HG02798 (cell line): Measurements from ENCODE around the gene MAN1A2.

Experiments used
- ATAC-seq: cut with Tn5 transposase; IDR thresholded peaks from one replicate; pipeline ENCODE4 v1.9.1; 2021; ENCODE audit warnings: mild to moderate bottlenecking; ENCODE audit not compliant: unreplicated experiment, poor library complexity

MAN1A2 gene

DNA sequence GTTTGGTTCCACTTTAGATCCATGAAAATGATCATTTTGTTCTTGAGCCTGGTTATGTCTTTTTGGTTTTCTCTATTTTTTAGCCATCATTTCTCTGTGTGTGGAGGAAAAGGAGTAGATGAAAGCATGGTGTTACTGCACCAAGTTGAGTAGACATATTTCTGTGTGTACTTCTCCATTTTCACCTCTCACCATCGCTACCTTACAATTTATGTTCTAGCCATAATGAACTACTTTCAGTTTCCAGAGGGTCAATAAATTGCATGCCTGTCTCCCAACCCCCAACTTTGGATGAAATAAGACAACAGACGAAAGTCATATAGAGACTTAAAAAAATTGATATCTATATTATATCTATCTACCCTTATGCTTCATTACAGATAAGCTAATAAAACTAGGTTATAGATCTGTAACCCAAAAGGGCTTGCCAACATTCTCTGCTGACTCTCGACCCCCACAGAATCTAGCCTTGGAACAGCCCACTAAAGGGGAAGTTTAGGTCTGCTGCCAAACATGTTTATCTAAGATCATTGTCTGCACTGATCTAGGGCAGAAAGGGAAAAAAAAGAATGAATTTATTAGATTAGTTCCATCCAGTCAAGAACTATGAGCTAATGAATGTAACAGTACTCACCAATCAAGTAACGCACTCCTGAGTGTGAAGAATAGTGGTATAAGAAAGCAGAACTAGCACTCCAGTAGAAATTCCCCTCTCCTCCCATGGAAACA lies 7.5 kb upstream of the MAN1A2 start:
- no peak for ATAC-seq

DNA sequence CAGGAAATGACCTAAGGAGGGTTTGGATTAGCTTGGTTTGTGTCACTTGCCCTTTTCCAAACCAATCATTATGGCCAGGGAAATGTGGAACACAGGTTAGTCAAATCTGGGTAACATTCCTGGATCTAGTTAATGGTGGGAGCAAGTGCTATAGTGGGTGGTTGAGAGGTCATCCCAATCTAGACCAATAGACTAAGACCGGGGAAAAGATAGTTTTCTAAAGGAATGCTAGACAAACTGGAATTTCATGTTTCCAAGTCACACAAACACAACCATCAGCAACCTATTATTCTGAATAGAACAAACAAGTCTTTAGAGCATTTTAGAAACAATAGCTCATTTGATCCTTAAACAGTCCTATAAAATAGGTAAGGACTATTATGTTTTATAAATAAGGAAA lies 4.3 kb upstream of the MAN1A2 start:
- ATAC-seq: no peak

DNA sequence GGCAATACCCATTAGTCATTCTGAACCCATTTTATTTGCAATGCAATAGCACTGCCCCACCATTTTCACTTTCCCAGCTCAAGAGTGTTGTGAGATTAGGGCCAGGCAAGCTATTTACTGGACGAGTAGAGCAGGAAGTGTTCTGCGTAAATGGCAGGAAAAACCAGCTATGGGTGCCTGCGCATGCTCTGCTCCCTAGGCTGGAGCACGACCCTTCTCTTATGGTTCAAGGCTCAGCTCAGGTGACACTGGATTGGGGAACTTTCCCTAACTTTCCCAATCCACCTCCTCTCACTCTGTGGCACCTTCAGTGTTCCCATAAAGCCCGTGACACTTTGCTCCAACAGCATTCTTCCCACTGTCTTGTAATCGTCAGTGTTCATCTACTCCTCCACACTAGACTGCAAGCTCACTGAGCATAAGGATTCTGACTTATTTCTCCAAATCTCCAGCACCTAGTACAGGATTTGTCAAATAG lies 3.6 kb upstream of the MAN1A2 start:
- no peak for ATAC-seq

DNA sequence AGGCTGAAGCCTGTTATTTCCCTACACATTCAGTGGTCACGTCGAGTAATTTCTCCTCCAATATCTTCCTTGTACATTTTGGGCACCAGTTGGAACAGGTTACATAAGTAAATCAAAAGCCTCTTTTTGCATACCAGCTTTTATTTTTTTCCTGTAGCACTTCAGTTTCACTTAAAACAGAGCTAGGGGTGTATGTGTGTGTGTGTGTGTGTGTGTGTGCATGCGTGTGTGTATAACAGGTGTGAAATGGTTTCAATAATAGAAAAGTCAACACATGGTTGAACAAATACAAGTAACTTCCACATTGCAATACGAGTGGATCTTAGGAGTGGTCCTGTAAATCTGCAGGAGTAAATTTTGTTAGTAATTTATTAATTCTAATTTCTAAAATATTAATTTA lies 3.0 kb upstream of the MAN1A2 start:
- no peak for ATAC-seq

DNA sequence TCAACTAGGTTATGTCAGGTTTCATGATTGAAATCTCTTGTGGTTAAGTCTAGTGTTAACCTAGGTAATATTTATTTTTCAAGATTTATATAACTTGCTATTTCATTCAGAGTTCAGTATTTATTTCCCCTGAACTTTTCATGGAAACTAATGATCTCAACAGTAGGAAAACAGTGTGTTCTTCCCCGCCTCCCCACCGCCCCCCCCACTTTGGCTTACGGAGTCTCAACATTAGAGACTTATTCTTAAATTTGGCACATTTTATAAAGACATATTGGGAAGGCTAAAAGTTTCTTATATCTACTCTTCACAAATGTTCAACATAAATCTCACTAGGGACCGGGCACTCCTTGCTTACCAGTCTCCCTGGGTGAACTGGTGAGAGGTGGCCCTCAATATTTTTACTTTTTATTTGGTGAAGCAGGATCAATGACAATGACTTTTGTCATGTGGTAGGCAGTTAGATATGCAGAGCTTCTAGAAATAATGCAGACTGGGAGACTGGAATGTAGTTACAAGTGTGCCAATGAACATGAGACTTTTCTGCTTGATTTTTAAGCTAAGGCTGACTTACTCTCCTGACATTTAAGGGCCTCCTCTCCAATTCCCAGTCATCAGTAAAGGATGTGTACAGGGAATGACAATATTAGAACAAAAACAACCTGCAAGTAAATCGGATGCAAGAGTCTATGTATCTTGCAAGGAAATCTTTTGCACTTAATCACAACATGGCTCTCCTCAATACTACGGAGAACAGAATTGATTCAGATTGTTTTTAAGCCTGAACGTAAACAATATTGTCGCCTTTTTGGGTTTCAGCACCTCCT lies 1.7 kb upstream of the MAN1A2 start:
- ATAC-seq: no peak

DNA sequence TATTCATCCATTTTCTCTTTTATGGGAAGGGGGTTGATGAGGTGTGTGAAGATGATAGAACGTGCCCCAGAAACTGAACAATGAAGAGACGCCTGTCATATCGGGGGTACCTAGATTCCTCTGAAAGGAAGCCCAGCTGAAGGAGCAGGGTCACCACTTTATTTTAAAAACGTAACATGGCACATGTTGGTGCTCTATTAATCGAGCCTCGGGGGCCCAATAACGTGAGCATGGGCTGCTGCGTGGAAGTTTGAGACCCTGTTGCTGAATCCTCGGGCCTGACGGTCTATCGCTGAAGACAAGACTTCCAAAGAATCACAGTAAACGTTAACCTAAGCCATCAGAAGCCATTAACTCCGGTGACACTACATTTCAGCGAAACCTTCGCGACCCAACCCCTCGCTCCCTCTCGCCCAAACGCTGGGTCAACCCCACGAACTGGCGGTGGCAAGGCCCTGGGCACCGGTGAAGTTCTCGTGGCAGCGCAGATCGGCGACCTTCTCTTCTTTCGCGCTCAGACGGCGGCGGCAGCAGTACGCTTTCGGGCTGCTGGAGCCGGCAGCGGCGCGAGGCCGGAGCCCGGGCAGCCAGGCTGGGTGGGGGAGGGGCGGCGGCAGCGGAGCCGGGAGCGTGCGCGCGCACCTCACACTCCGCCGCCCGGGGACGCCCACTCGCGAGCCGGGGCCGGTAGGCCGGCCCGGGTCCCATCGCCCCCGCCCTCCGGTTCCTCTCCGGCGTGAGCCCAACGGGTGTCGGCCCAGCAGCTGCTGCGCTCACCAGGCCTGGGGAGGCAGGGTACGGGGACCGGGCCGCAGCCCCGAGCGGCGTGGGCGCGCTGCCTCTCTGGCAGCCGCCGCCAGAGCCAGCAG lies 838 bp upstream of the MAN1A2 start:
- ATAC-seq: peak; percentile 66

DNA sequence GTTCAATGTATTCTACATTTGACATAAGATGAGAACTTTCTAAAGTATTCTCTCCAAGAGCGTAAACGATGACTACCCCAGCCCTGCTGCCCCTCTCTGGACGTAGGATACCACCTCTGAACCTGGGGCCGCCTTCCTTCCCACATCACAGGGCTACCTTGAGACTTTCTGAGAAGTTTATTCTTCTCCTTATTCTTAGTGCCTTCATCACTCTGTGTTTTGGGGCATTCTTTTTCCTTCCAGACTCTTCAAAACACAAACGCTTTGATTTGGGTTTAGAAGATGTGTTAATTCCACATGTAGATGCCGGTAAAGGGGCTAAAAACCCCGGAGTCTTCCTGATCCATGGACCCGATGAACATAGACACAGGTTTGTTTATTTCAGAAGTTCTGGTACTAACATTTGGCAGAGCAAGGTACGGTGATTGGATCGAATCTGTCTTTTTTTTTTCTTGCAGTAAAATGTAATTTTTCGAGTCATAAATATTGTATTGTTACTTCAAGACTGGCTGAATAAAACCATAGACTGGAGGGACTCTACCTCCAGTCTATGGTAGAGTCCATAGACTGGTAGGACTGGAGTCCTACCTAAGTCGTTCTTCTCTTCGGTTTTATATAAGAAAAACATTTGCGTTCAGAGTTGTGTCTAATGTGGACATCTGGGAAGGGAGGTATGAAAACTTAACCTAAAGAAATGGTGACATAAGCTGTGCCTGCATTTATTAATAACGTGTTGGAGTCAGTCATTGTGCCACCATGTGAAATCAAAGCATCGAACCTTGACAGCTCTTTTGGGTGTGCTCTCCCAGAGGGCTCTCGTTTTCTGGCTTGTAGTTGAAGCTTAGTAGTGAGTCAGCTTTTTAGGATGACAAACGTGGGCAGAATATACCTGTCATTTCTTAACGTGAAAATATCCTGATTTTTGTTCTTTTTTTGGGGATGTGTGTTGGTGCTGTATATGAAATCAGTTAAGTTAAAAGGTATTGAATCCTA lies 1.2 kb downstream of the MAN1A2 start:
- ATAC-seq: no peak

DNA sequence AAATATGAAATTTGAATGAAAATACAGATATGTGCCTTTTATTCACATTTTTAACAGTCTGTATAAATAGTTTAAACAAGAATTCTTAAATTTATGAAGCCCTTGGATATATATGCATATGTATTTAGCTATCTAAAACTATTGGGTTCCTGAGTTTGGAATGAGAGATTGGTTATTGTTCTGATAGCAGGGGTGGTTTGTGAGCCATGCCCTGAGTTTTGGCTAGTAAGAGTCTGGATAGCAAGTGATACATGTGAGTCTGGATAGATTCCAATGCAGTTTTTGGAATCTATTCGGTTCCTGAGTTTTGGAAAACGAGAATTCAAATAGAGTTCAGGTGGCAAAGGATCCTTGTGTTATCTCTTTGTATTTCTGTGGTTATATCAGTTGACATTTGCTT lies 2.8 kb downstream of the MAN1A2 start:
- no peak for ATAC-seq

DNA sequence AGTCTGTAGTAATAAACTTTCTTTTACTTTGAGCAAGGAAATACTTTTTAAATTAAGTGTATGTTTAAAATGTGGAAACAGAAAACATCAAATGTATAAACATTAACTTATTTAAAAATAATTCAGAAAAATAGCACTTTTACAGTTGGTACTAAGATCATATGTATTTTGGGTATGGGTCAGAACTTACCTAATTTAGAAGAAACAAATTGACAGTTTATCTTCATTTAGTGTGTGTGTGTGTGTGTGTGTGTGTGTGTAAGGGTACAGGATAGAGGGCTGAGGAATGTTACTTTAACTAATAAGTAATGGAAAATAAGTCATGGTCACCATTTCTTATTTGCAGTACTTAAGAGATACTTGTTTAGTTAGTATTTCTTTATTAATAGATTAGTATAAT lies 3.3 kb downstream of the MAN1A2 start:
- ATAC-seq: no peak

DNA sequence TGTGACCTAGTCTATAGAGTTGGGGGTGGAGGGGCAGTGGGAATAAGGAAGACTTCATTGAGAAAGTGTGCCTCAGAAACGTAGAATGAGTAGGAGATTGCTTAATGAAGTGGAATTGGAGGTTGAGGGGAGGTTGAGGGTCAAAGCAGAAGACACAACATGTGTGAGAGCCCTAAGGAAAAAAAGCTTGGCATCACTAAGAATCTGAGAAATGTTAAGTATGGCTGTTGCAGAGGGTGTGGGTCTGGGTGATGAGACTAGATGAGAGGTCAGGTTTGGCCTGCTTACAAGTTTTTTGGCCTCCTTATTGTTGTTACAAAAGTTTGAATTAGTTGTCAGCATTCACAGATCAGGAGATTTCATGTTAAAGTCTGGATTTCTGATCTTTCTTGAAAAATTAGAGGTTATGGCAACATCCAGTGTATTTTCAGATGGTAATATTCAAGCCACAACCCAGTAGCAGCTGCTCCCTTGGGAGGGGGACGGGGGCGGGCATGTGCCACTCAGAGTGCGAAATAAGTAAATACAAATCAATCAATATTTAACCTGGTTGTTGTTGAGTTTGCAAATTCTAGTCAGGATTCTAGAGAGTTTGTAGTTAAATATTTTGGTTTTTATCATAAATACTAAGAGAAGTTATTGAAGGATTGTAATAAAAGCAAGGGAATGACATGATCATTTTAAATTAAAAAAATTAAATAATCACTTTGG lies 4.3 kb downstream of the MAN1A2 start:
- ATAC-seq: no peak

DNA sequence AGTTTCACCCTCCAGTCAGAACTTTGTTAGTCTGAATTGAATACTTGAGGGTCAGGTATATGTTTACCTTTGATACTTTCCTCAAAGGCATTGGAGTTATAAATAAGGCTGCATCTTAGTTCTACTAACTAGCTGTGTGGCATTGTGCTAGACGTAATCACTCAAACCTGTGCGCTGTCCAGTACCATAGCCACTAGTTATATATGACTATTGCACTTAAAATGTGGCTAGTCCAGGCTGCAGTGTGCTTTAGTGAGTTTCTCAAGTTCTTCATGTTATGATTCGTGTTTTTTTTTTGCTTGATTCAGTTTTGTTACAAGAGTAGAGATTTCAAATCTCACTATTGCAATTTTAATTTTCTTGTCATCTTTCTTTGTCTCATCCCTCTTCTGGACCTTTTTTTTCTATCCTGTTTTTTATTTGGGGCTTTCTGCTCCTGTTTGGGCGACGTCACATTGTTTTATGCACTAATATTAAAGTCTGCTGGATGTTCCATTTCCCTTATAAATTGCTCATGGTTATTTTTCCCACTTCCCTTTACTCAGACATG lies 5.7 kb downstream of the MAN1A2 start:
- no peak for ATAC-seq

DNA sequence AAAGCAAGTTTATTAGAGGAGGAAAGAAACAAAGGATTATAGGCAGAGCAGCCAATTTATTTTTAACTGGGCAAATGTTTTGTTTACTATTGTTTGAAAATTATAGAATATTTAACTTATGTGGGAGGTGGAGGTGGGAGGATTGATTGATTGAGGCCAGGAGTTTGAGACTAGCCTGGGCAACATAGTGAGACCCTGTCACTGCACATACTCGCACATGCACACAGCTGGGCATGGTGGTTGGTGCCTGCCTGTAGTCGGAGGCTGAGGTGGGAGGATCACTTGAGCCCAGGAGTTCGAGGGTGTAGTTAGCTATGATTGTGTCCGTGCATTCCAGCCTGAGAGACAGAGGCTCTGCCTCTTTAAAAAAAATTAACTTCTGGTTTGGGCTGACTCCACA lies 6.7 kb downstream of the MAN1A2 start:
- no peak for ATAC-seq

DNA sequence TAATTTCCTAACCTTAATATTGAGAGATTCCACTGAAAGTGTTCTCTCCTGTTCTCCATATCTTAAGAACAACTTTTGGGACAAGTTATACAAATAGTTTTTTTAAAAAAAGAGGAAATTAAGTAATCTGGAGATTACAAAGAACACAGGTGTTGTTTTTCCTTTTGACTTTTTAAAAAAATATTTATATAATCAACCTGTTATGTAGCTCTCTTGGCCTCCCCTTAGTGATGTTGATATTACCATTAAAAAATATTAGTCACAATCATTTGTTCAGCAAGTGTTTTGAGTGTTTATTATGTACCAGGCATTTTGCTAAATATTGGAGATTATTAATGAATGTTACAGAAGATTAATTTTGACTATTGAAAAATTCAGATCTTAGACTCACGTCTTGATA lies 8.1 kb downstream of the MAN1A2 start:
- ATAC-seq: no peak

DNA sequence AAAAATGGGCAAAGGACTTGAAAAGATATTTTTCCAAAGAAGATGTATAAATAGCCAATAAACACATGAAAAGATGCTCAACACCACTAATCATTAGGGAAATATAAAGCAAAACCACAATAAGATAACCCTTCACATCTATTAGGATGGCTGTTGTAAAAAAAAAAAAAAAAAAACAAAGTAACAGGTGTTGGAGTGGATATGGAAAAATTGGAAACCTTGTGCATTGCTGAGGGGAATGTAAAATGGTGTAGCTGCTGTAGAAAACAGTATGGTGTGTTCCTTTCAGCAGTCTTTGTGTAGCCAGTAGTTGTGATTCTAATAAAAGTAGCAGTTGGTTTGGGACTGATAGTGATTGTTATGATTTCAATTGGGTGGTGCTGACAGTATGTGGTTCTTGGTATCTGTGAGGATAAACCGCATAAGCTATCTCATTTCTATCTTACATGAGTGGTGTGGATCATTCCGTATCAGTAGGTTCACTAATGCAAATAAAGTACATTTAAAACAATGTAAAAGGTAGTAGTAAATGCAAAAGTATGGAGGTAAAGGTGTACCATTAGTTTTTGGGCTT lies 19.9 kb downstream of the MAN1A2 start:
- ATAC-seq: no peak

DNA sequence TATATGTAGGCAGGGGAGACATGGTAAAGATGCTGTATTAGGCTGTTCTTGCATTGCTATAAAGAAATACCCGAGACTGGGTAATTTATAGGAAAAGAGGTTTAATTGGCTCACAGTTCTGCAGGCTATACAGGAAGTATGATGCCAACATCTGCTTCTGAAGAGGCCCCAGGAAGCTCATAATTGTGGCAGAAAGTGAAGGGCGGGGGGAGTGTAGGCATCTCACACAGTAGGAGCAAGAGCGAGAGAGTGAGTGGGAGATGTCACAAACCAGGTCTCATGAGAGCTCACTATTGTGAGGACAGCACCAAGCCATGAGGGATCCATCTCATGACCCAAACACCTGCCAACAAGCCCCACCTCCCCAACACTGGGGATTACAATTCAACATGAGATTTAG lies 21.1 kb downstream of the MAN1A2 start:
- no peak for ATAC-seq

DNA sequence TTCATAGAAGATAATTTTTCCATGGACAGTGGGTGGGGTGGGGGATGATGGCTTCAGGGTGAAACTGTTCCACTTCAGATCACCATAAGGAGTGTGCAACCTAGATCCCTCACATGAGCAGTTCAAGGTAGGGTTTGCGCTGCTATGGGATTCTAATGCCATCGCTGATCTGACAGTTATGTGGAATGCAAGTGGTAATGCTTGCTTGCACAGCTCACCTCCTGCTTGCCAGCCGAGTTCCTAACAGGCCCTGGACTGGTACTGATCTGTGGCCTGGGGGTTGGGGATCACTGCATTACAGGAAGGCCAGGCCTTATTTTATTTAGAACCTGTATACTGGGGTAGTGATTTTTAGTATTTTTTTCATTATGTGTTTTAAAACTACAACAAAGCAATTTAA lies 22.0 kb downstream of the MAN1A2 start:
- no peak for ATAC-seq

DNA sequence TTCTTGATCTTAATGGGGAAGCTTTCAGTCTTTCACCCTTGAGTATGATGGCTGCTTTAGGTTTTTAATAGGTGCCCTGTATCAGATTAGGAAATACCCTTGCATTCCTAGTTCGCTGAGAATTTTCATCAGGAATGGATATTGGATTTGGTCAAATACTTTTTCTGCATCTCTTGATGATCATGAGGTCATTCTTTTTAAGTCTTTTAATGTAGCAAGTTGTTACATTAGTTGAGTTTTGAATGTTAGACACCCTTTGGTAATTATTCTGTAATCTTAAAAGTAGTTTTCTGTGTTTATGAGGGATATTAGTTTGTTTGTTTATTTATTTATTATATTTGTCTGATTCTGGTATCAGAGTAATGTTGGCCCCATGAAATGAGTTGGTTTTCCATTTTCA lies 22.5 kb downstream of the MAN1A2 start:
- ATAC-seq: no peak

DNA sequence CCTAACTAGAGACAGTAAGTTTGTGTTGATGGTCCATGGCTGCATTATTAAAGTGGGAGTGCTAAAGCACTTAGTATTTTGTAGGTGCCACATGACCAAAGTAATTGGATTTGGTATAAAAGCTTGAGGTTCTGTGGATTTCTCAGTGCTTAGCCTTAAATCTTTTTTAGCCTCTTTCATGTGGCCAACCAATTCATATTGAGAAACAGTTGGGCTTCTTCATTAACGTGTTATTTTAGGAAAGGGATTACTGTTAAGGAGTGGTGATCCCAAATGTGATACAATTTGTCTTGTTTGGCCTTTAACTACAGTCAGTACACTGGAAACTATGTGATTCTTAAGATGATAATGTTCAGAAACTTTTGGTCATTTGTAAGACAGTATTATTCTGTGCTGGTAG lies 25.5 kb downstream of the MAN1A2 start:
- no peak for ATAC-seq
